GM19438 (cell line): ENCODE measurements around the gene PLCL2.

Source experiments
- ATAC-seq: cut with Tn5 transposase; IDR thresholded peaks from one replicate; pipeline ENCODE4 v1.9.1; 2021; ENCODE audit warnings: low read depth; ENCODE audit not compliant: unreplicated experiment

Gene PLCL2

GRCh38 chr3:16864610-16865313, 20.0 kb upstream of the PLCL2 start:
- no peak for ATAC-seq

DNA sequence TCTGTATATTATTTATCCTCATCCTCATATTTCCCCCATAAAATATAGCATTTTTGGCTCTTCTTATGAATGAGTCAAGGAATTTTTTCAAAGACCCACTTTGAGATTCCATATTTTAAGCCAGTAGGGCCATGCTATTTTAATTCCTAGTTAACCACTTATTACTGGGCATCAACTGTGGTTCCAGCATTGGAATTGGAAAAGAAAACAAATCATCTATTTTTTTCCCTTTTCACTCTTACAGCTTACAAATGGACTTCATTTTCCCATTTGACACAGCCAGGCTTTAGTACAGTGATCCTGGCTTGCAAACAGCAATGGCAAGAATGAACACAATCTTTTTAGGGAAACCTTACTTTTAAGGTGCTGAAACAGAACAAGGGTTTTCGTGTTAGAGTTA, 19.4 kb upstream of the PLCL2 start:
- no peak for ATAC-seq

- no peak for ATAC-seq
Measured at GRCh38 chr3:16866571-16866970, 18.2 kb upstream of the PLCL2 start.

DNA sequence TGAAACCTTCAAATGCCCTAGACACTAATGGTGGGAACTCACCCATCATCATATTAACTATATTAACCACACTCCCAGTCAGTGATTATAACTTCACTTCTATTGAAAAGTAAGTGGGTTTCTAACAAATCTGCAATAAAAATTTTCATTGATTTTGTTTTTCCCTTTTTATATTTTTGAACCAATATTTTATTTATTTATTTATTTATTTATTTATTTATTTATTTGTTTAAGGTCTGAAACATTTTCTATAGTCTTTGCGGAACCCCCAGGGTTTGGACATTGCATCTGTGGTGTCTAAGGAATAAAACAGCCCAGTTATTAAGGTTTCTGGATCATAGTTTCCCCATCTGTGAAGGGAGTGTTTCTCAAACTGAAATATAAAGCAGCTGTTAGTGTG, 16.2 kb upstream of the PLCL2 start:
- ATAC-seq = no peak

GRCh38 chr3:16869261-16870005, 15.3 kb upstream of the PLCL2 start:
- no peak for ATAC-seq

DNA sequence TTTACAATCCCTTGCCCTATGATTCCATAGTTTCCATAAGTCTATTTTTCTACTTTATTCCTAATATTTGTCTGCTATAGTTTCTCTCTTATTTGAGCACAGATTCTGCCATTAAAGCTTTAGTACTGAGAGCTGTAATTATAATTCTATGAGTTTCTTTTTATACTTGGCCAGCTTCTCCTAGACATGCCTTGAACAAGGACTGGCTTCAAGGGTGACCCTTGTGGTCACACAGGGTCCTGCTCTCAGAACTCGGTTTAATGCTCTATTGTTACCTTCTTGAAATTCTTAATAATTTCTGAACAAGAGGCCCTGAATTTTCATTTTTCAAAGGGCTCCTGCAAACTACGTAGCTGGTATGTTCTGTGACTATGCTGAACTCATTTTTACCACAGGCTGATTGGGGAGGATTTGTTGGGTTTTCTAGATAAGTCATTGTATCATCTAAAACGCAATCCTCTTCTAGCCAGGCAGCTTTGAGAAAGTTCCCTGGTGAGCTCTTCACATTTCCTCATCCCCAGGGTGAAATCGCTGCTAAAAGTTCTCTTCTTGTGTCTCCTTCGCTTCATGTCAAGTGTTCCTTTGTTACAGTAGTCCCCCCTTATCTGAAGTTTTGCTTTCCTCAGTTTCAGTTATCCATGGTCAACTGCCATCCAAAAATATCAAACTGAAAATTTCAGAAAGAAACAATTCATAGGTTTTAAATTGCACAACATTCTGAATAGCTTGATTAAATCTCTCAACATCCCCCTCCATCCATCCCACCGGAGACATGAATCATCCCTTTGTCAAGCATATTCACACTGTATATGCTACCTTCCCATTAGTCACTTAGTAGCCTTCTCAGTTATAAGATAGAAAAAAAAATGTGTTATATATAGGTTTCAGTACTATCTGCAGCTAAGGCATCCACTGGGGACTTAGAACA, 12.6 kb upstream of the PLCL2 start:
- ATAC-seq = no peak

DNA sequence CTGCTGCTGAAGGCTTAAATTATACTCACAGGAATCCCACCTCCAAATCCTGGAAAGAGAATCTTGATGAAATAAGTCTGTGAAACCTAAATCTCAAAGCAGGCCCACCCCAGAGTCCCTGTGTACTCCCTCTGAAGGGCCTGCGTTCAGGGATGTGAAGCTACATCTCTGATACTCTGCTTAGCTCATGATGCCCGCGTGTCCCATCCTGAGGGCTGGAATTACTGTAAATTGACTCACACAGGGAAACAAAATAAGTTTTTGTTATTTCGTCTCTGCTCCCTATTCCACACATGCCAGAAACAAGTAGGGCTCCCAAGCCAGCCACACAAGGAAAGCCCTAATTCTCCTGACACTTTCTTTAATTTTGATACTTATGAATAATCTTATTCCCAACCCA, 10.9 kb upstream of the PLCL2 start:
- ATAC-seq = no peak

GRCh38 chr3:16875876-16876550, 8.7 kb upstream of the PLCL2 start:
- ATAC-seq = no peak

GRCh38 chr3:16877505-16877904, 7.2 kb upstream of the PLCL2 start:
- no peak for ATAC-seq

DNA sequence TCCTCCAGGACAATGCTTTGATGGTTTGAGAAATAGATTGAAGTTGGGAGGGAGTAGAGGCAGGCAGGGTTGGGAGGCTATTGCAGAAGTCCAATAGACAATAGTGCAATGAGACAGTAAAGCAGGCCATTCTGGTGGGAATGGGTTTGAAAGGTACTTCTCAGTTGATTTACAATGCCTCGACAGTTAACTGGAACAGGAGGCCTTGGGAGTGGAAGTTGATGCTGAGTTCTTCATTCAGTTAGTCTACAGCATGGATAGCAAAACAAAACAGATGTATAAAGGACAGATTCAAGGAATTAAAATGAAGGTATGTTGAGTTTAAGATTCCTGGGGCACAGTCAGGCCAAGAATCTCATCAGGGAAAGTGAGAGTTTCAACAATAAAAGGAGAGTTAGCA, 6.8 kb upstream of the PLCL2 start:
- ATAC-seq = no peak

- no peak for ATAC-seq
Measured at GRCh38 chr3:16881896-16882630, 2.7 kb upstream of the PLCL2 start.

DNA sequence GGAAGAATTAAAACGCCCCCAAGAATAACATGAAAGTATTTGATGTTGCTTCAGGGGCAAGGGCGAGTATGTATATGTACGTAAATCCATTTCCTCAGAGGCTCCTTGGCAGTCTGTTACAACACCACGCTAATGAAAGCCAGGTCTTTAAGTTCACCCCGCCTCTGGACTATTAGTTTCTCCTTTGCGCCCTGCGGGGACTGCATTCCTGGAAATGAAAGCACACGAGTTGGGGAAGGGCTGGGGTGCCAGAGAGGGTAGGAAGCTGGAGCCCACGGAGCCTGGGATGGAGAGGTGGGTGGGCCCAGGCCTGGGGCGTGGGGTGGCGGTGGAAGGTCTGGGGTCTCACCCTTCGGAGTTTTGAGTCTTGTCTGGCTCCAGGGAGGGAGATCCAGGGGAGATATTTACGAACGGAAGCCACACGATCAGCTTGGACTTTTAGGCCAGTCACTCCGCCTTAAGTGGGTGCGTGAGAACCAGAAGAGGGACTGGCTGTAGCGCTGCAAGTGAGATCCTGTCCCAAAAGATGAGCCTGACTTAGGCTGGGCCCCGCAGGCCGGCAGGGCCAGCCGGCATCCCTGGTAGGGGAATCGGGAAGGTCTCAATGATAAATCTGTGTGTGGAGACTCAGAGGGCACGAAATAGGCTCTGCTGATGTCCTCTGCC, 1.6 kb upstream of the PLCL2 start:
- no peak for ATAC-seq

DNA sequence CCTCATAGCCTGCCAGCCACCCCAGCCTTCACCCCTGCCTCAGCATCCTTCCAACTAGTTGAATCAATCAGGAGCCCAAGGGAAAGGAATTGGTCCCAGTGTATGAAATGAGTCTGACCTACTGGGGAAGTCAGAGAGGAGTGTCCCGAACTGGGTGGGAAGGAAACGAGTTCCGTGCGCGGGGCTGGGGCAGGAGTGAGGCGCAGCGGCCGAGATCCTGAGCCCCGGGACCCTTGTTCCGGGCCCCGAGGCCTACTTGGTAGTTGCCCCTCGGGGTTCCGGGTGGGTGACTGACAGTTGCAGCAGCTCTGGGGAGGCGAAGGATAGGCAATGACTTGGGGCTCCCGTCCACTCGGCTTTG, 1.1 kb upstream of the PLCL2 start:
- ATAC-seq = no peak

DNA sequence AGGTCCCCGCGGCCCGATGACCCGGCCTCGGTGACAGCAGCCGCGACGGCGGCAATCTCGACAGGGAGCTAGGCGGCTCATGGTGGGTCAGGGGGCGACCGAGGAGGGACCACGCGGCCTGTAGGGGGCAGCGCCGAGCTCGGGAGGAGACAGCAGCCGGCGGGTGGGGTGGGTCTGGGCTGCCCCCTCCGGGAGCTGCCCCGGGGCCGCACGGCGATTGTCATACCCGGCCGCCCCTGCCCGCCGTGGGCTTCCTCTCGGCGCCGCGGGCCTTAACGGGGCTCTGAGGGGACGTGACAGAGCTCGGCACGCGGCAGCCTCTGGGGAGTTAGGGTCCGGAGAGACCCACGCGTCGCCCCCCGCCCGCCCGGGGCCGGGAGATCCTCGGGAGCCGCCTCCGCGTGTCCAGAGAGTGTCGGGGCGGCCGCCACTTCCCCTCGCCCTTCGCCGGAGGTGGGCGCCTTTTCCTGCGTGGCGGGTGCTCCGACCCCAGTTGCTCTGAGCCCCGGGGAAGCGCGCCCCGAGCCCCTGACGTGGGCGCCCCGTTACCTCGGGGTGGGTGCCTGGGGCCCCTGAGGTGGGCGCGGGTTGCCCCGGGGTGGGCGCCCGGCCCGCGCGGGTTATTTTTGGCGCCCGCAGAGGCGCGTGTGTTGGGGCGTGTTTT, 539 bp upstream of the PLCL2 start:
- ATAC-seq = peak; percentile 39

DNA sequence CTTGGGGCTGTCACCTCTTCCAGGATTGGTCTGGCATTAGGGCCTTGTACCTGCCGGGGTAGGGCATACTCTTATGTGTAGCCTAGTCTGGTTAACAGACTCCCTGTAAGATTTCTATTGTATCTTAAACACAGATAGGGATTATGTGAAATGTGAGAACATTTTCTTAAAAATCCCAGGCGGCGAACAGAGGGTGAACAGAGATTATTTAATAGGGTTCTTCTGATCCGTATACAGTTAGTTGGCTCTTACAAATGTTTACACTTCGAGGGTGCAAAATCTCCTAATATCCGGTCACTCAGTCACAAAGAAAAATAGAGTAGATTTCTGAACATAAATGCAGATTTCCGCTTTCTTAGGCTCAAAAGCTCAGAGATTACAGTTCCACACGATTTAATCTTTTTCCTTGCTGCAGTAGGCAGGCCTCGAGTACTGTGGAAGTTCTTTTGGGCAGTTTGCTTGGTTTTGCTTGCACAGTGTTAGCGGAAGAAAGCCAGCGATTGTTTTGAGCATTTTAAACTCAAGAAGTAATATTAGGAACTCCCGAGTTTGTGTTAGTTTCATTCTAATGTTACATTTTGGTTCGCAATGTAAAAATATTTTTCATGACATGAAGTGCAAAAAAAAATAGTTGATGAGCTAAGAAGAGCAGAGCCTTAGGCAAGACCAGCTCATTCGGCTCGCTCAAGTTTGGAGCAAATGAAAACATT, 993 bp downstream of the PLCL2 start:
- ATAC-seq = peak; percentile 40

- no peak for ATAC-seq
Measured at GRCh38 chr3:16886303-16886683, 1.5 kb downstream of the PLCL2 start.

DNA sequence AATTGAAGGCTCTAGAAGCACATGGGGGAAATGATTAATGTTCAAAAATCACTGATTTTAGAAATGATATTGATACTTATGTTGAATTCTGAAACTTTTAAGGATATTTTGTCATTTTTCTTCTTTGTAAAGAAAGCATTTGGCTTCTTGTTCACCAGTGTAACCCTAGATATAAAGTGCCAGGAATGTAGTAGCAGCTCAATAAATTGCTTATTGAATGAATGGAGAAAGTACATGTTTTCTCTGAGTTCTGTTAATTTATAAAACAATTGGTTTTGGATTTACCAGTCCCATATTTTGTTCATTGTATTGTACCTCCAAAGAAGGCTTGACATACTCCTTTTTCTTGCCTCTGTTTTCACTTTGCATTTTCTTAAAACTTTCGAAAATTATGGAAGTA, 2.4 kb downstream of the PLCL2 start:
- no peak for ATAC-seq

- no peak for ATAC-seq
Measured at GRCh38 chr3:16888356-16888755, 3.6 kb downstream of the PLCL2 start.
